IMR-90 (cell line): ENCODE results near the gene DHRSX. TPM values are rescaled to one million over a fixed set of nuclear protein-coding genes. Genes with fewer than 3 reads are reported as not detected.

ENCODE experiments used
- ATAC-seq: fragments of 200-7000 bp; cut with Tn5 transposase; 2 replicates; pipeline ENCODE4 v1.9.1; 2020; ENCODE audit warnings: low read depth, mild to moderate bottlenecking, moderate library complexity
- BruUV-seq: library from RNA; stranded (reverse); fragments of 400-500 nt; replicated peaks from 2 replicates; lab custom pipeline; 2021; lab: Mats Ljungman, UMichigan
- CTCF ChIA-PET: fragments of 300-600 bp; formaldehyde crosslinking; extraction: SDS; loops from one replicate; lab custom pipeline; 2021; ENCODE audit warnings: antibody characterized with exemption; lab: Yijun Ruan, JAX
- POLR2A ChIA-PET: fragments of 300-600 bp; sonication (Branson Sonifier 250); formaldehyde crosslinking; loops from one replicate; lab custom pipeline; 2022; ENCODE audit warnings: antibody characterized with exemption; ENCODE audit not compliant: unreplicated experiment; lab: Charles Lee
- DNase-seq: peaks from one replicate; pipeline ENCODE4 v3.0.0; 2013
- H2AFZ ChIP-seq: replicated peaks from 2 replicates; pipeline ENCODE3; 2013; ENCODE audit warnings: low read length, mild to moderate bottlenecking; ENCODE audit not compliant: poor library complexity
- H2AK5ac ChIP-seq: 2 replicates; pipeline ENCODE4 v1.6.1; 2013; ENCODE audit warnings: low read depth, low read length, inconsistent platforms
- H2AK9ac ChIP-seq: replicated peaks from 2 replicates; pipeline ENCODE3; 2013; ENCODE audit warnings: mild to moderate bottlenecking, low read depth, low read length, moderate library complexity; ENCODE audit not compliant: poor library complexity
- H2BK120ac ChIP-seq: 2 replicates; pipeline ENCODE4 v1.6.1; 2013; ENCODE audit warnings: low read depth, low read length, inconsistent platforms
- H2BK15ac ChIP-seq: 3 replicates; pipeline ENCODE4 v1.6.1; 2013; ENCODE audit warnings: low read depth, low read length, inconsistent platforms
- H2BK20ac ChIP-seq: 2 replicates; pipeline ENCODE4 v1.6.1; 2013; ENCODE audit warnings: low read depth, mild to moderate bottlenecking, inconsistent platforms, low read length, moderate library complexity
- H2BK5ac ChIP-seq: 2 replicates; pipeline ENCODE4 v1.6.1; 2013; ENCODE audit warnings: mild to moderate bottlenecking, low read depth, low read length, inconsistent platforms; ENCODE audit not compliant: poor library complexity, severe bottlenecking
- H3K14ac ChIP-seq: replicated peaks from 2 replicates; pipeline ENCODE4 v1.6.1; 2013; ENCODE audit warnings: low read depth, low read length, inconsistent platforms
- H3K18ac ChIP-seq: 2 replicates; pipeline ENCODE4 v1.6.1; 2013; ENCODE audit warnings: low read depth, low read length, control low read depth
- H3K23ac ChIP-seq: 2 replicates; pipeline ENCODE4 v1.6.1; 2013; ENCODE audit warnings: low read depth, low read length, inconsistent platforms
- H3K27ac ChIP-seq: 2 replicates; pipeline ENCODE4 v1.5.1; 2013; ENCODE audit warnings: mild to moderate bottlenecking, control low read depth, low read length; ENCODE audit not compliant: insufficient read depth
- H3K27me3 ChIP-seq: 2 replicates; pipeline ENCODE4 v1.6.1; 2013; ENCODE audit warnings: low read length; ENCODE audit not compliant: control insufficient read depth, insufficient read depth
- H3K36me3 ChIP-seq: 2 replicates; pipeline ENCODE4 v1.6.1; 2013; ENCODE audit warnings: low read length, mixed read lengths; ENCODE audit not compliant: control insufficient read depth, insufficient read depth
- H3K4ac ChIP-seq: 2 replicates; pipeline ENCODE4 v1.6.1; 2013; ENCODE audit warnings: low read depth, low read length, inconsistent platforms
- H3K4me1 ChIP-seq: 2 replicates; pipeline ENCODE4 v1.6.1; 2013; ENCODE audit warnings: low read length, mixed read lengths; ENCODE audit not compliant: control insufficient read depth, insufficient read depth
- H3K4me2 ChIP-seq: 2 replicates; pipeline ENCODE4 v1.6.1; 2013; ENCODE audit warnings: low read depth, mild to moderate bottlenecking, control low read depth, low read length, moderate library complexity
- H3K4me3 ChIP-seq: 2 replicates; pipeline ENCODE4 v1.5.1; 2013; ENCODE audit warnings: low read depth, mild to moderate bottlenecking, control low read depth, low read length, moderate library complexity; ENCODE audit not compliant: insufficient read depth
- H3K56ac ChIP-seq: 2 replicates; pipeline ENCODE4 v1.6.1; 2013; ENCODE audit warnings: low read length, inconsistent platforms; ENCODE audit not compliant: insufficient read depth; ENCODE audit errors: extremely low read depth
- H3K79me1 ChIP-seq, 2 experiments: 2 replicates each; pipeline ENCODE4 v1.6.1; 2013; ENCODE audit warnings: low read length in 2 of 2, inconsistent platforms in 1 of 2, low read depth in 1 of 2
- H3K9ac ChIP-seq: 2 replicates; pipeline ENCODE4 v1.6.1; 2013; ENCODE audit warnings: low read depth, low read length, control low read depth
- H3K9me1 ChIP-seq: 2 replicates; pipeline ENCODE4 v1.6.1; 2013; ENCODE audit warnings: low read length, inconsistent platforms; ENCODE audit not compliant: insufficient read depth
- H3K9me3 ChIP-seq: 2 replicates; pipeline ENCODE4 v1.6.1; 2013; ENCODE audit warnings: low read length; ENCODE audit not compliant: control insufficient read depth, insufficient read depth
- H4K20me1 ChIP-seq: 2 replicates; pipeline ENCODE4 v1.6.1; 2013; ENCODE audit warnings: low read length, inconsistent platforms; ENCODE audit not compliant: insufficient read depth
- H4K5ac ChIP-seq: 2 replicates; pipeline ENCODE4 v1.6.1; 2013; ENCODE audit warnings: mild to moderate bottlenecking, low read depth, low read length, control low read depth
- H4K8ac ChIP-seq, 2 experiments: 2 replicates each; pipeline ENCODE4 v1.6.1; 2013; ENCODE audit warnings: low read depth in 2 of 2, low read length in 2 of 2, control low read depth in 1 of 2, inconsistent platforms in 1 of 2
- H4K91ac ChIP-seq: 2 replicates; pipeline ENCODE4 v1.6.1; 2013; ENCODE audit warnings: low read depth, low read length, inconsistent platforms; ENCODE audit not compliant: insufficient read depth
- BHLHE40 ChIP-seq: fragments of 150-350 bp; IDR thresholded peaks from 2 replicates; pipeline ENCODE4 v1.6.1; 2016; ENCODE audit warnings: mild to moderate bottlenecking, low read depth, low read length
- CEBPB ChIP-seq: IDR thresholded peaks from 2 replicates; pipeline ENCODE4 v1.6.1; 2012; ENCODE audit warnings: low read depth, low read length, improper control_type of control experiment
- CHD1 ChIP-seq: IDR thresholded peaks from 2 replicates; pipeline ENCODE4 v1.6.1; 2012; ENCODE audit warnings: low read depth, low read length, improper control_type of control experiment
- CTCF ChIP-seq: conservative IDR thresholded peaks from 2 replicates; pipeline ENCODE4 v1.5.1; 2012; ENCODE audit warnings: mild to moderate bottlenecking, low read depth, low read length, improper control_type of control experiment
- ELK1 ChIP-seq: fragments of 150-350 bp; IDR thresholded peaks from 2 replicates; pipeline ENCODE4 v1.6.1; 2016; ENCODE audit warnings: low read depth, mild to moderate bottlenecking, low read length, moderate library complexity, borderline replicate concordance
- FOS ChIP-seq: fragments of 150-350 bp; IDR thresholded peaks from 2 replicates; pipeline ENCODE4 v1.6.1; 2016; ENCODE audit warnings: low read depth, low read length
- MAFK ChIP-seq: IDR thresholded peaks from 2 replicates; pipeline ENCODE4 v1.6.1; 2012; ENCODE audit warnings: low read depth, low read length, improper control_type of control experiment
- MAZ ChIP-seq: IDR thresholded peaks from 2 replicates; pipeline ENCODE4 v1.6.1; 2012; ENCODE audit warnings: low read depth, mild to moderate bottlenecking, low read length, improper control_type of control experiment, moderate library complexity, borderline replicate concordance
- MXI1 ChIP-seq: IDR thresholded peaks from 2 replicates; pipeline ENCODE4 v1.6.1; 2012; ENCODE audit warnings: low read depth, mild to moderate bottlenecking, low read length, moderate library complexity, borderline replicate concordance
- NFE2L2 ChIP-seq: fragments of 150-350 bp; IDR thresholded peaks from 2 replicates; pipeline ENCODE4 v1.6.1; 2016; ENCODE audit warnings: low read depth, mild to moderate bottlenecking, low read length
- POLR2A ChIP-seq: IDR thresholded peaks from 2 replicates; pipeline ENCODE4 v1.6.1; 2012; ENCODE audit warnings: mild to moderate bottlenecking, low read depth, low read length
- RAD21 ChIP-seq: IDR thresholded peaks from 2 replicates; pipeline ENCODE4 v1.6.1; 2012; ENCODE audit warnings: low read length, improper control_type of control experiment
- RCOR1 ChIP-seq: IDR thresholded peaks from 2 replicates; pipeline ENCODE4 v1.6.1; 2012; ENCODE audit warnings: mild to moderate bottlenecking, low read length, improper control_type of control experiment; ENCODE audit not compliant: insufficient replicate concordance
- SMC3 ChIP-seq: fragments of 150-350 bp; IDR thresholded peaks from 2 replicates; pipeline ENCODE4 v1.6.1; 2016; ENCODE audit warnings: low read depth, mild to moderate bottlenecking, antibody characterized with exemption, low read length, moderate library complexity
- USF2 ChIP-seq: fragments of 150-350 bp; IDR thresholded peaks from 2 replicates; pipeline ENCODE4 v1.6.1; 2017; ENCODE audit warnings: mild to moderate bottlenecking, antibody characterized with exemption, low read length, low read depth
- WGBS, 2 experiments: methylation state at CpG; one replicate each; pipeline versions ENCODE4 v1.1.5 to v1.1.7; 2013; ENCODE audit warnings: missing lambda C conversion rate in 2 of 2; ENCODE audit not compliant: insufficient read length in 1 of 2; ENCODE audit errors: extremely low coverage in 2 of 2; 5-methylcytosine and 5-hydroxymethylcytosine counted together
- dilution Hi-C: fragments of 300-500 bp; cut with HindIII; formaldehyde crosslinking; loops from one replicate; pipeline ENCODE4 v1.14.3; 2018; ENCODE audit warnings: low sequenced_read_pairs; ENCODE audit not compliant: unreplicated experiment
- in situ Hi-C: fragments of 300-500 bp; cut with MboI; formaldehyde crosslinking; loops from 3 replicates; pipeline ENCODE4 v1.14.3; 2019; ENCODE audit warnings: low sequenced_read_pairs, inconsistent platforms, mixed read lengths
- intact Hi-C: fragments of 100-400 bp; cut with micrococcal nuclease; formaldehyde crosslinking; loops from 2 replicates; pipeline ENCODE4 v1.10.0; 2022
- polyA plus RNA-seq, 3 experiments: library from polyadenylated mRNA; depleted of rRNA; stranded (reverse); fragments of >200 nt; gene quantifications; 2 replicates each; pipeline ENCODE4 v1.2.3, GENCODE V29; 2012; ENCODE audit warnings: low replicate concordance in 1 of 3
- total RNA-seq: library from RNA; depleted of rRNA; stranded (reverse); fragments of >200 nt; gene quantifications from 2 replicates; pipeline ENCODE4 v1.2.3, GENCODE V29; 2012

DHRSX gene
- total and polyA plus RNA-seq, 2 of the 4 experiments (the other 2 are of a cell fraction) = 26.2 to 38.0 TPM

GRCh38 chrX:2282490-2283090 lies 218.2 kb downstream of the DHRSX start:
- no TSS peak for BruUV-seq
- no peaks in the 10 kb centered on the region for H4K20me1 ChIP-seq
- no peak overlapping the region for H2AFZ ChIP-seq
- ATAC-seq = no peak
- no peak overlapping the region for H2BK120ac ChIP-seq
- ChIA-PET POLR2A (no interaction called here), CTCF (no interaction called here)
- H4K8ac ChIP-seq = no peak overlapping the region
- H2AK5ac ChIP-seq = no peak overlapping the region
- no peak overlapping the region for H3K23ac ChIP-seq
- no peak overlapping the region for H3K4me3 ChIP-seq
- H3K4ac ChIP-seq = no peak overlapping the region
- H3K4me1 ChIP-seq = no peaks in the 10 kb centered on the region
- H3K79me1 ChIP-seq = no peaks in the 10 kb centered on the region
- no peak overlapping the region for H3K14ac ChIP-seq
- no peak overlapping the region for H2BK15ac ChIP-seq
- H3K27me3 ChIP-seq = no peaks in the 10 kb centered on the region
- H3K56ac ChIP-seq = no peak overlapping the region
- no peak overlapping the region for H4K91ac ChIP-seq
- no peak overlapping the region for H2BK5ac ChIP-seq
- H3K18ac ChIP-seq = no peak overlapping the region
- intact Hi-C loops = no loop called here
- no peaks in the 10 kb centered on the region for H3K9me3 ChIP-seq
- no peak overlapping the region for H4K5ac ChIP-seq
- H3K4me2 ChIP-seq = no peak overlapping the region
- in situ Hi-C loops = no loop called here
- no peak for DNase-seq
- peaks cover 2% of the 10 kb centered on the region; the same call in 1 of the 2 replicates for H3K36me3 ChIP-seq
- H3K27ac ChIP-seq = no peak overlapping the region
- H2BK20ac ChIP-seq = no peak overlapping the region
- H3K9ac ChIP-seq = no peak overlapping the region
- WGBS, 2 experiments = 81% methylated on average over 3 of the region's 5 CpGs; no CpG with 5 or more reads in 1 of the 2 experiments
- TF ChIP-seq NFE2L2 (no peak), MXI1 (no peak), RAD21 (no peak), FOS (no peak), ELK1 (no peak), RCOR1 (no peak), CHD1 (no peak), MAFK (no peak), BHLHE40 (no peak), USF2 (no peak), CTCF (no peak), CEBPB (no peak), MAZ (no peak), SMC3 (no peak), POLR2A (no peak)
- dilution Hi-C loops = no loop called here
- H3K9me1 ChIP-seq = no peaks in the 10 kb centered on the region
- H2AK9ac ChIP-seq = no peak overlapping the region
